CD8-positive, alpha-beta memory T cell (primary cell): ENCODE data around the gene CTSW. TPM values are rescaled to one million over a fixed set of nuclear protein-coding genes. Genes with fewer than 3 reads are reported as not detected.

Source experiments
- CTCF ChIA-PET: fragments of 350-600 bp; sonication (Branson Sonifier 250); formaldehyde crosslinking; loops from one replicate; lab custom pipeline; 2021; ENCODE audit warnings: antibody characterized with exemption; lab: Charles Lee
- POLR2A ChIA-PET: fragments of 350-600 bp; sonication (Branson Sonifier 250); formaldehyde crosslinking; loops from one replicate; lab custom pipeline; 2021; ENCODE audit warnings: antibody characterized with exemption; lab: Charles Lee
- DNase-seq, 5 donors: peaks; one replicate each; pipeline versions ENCODE4 v3.0.0 to v3.0.0-alpha.2; 2020 to 2022; ENCODE audit warnings: mixed read lengths in 1 of 5
- H3K27ac ChIP-seq: one replicate; pipeline ENCODE4 v1.7.0; 2013; ENCODE audit warnings: low read depth, mild to moderate bottlenecking, low read length, moderate library complexity
- H3K27me3 ChIP-seq: 2 replicates; pipeline ENCODE4 v1.7.0; 2013; ENCODE audit warnings: low read length, mild to moderate bottlenecking; ENCODE audit not compliant: insufficient read depth, poor library complexity, severe bottlenecking
- H3K36me3 ChIP-seq: 2 replicates; pipeline ENCODE4 v1.7.0; 2013; ENCODE audit warnings: mild to moderate bottlenecking, low read length, moderate library complexity; ENCODE audit not compliant: insufficient read depth
- H3K4me1 ChIP-seq: 2 replicates; pipeline ENCODE4 v1.7.0; 2013; ENCODE audit warnings: mild to moderate bottlenecking, low read length, moderate library complexity; ENCODE audit not compliant: insufficient read depth
- H3K4me3 ChIP-seq: 2 replicates; pipeline ENCODE4 v1.7.0; 2013; ENCODE audit warnings: mild to moderate bottlenecking, low read length
- H3K9me3 ChIP-seq: 2 replicates; pipeline ENCODE4 v1.7.0; 2013; ENCODE audit warnings: mild to moderate bottlenecking, low read length
- H3K27ac Mint-ChIP-seq, 8 donors: one replicate each; pipeline ENCODE4 v1.8.0; 2020 to 2021; ENCODE audit warnings: mixed read lengths in 8 of 8, mild to moderate bottlenecking in 6 of 8, inconsistent platforms in 3 of 8, moderate library complexity in 3 of 8
- H3K27me3 Mint-ChIP-seq, 2 donors: one replicate each; pipeline ENCODE4 v1.8.0; 2020 to 2021; ENCODE audit warnings: mixed read lengths in 2 of 2, mild to moderate bottlenecking in 1 of 2, moderate library complexity in 1 of 2
- H3K36me3 Mint-ChIP-seq, 3 donors: one replicate each; pipeline ENCODE4 v1.8.0; 2020 to 2021; ENCODE audit warnings: mixed read lengths in 3 of 3, inconsistent platforms in 1 of 3, mild to moderate bottlenecking in 1 of 3
- H3K4me1 Mint-ChIP-seq, 3 donors: one replicate each; pipeline ENCODE4 v1.8.0; 2020 to 2021; ENCODE audit warnings: mixed read lengths in 3 of 3, inconsistent platforms in 1 of 3, mild to moderate bottlenecking in 1 of 3
- H3K4me3 Mint-ChIP-seq, 7 donors: one replicate each; pipeline ENCODE4 v1.8.0; 2020 to 2021; ENCODE audit warnings: mixed read lengths in 7 of 7, mild to moderate bottlenecking in 6 of 7, moderate library complexity in 4 of 7, inconsistent platforms in 2 of 7
- H3K9me3 Mint-ChIP-seq, 5 donors: one replicate each; pipeline ENCODE4 v1.8.0; 2020 to 2022; ENCODE audit warnings: mixed read lengths in 5 of 5, mild to moderate bottlenecking in 3 of 5, moderate library complexity in 2 of 5, inconsistent platforms in 1 of 5
- polyA plus RNA-seq: library from polyadenylated mRNA; unstranded; fragments of 300-500 nt; fragmentation: Illumina TruSeq; gene quantifications from one replicate; pipeline ENCODE4 v1.2.3, GENCODE V29; 2021
- total RNA-seq, 2 experiments: library from RNA; stranded (reverse); gene quantifications; one replicate each; pipeline ENCODE4 v1.2.3, GENCODE V29; 2021

Gene CTSW
- total and polyA plus RNA-seq, 3 experiments from 2014 or later: 40.9 to 1,046 (median 44.3) TPM

GRCh38 chr11:65870307-65870658, 9.4 kb upstream of the CTSW start:
- ChIA-PET POLR2A (interaction anchor here (0.9 to 5.2 kb wide), 2 partner anchors 11 to 182 kb away, joined by 3 to 39 read pairs; partner anchors contain the start of genes CFL1, MUS81 and SF3B2), CTCF (interaction anchor here (7.7 to 24.5 kb wide), 2 partner anchors 10 to 18 kb away, joined by 87 to 560 read pairs; partner anchors contain the start of genes CCDC85B, CFL1, CTSW and FIBP)
- peak overlapping the region in 4 of 8 donors; percentile 12 to 68 (median 42) for H3K27ac Mint-ChIP-seq
- Histone ChIP-seq H3K36me3 (peaks cover 3% of the 10 kb centered on the region), H3K27me3 (no peaks in the 10 kb centered on the region), H3K9me3 (no peaks in the 10 kb centered on the region), H3K27ac (no peak overlapping the region), H3K4me1 (peaks cover 26% of the 10 kb centered on the region), H3K4me3 (no peak overlapping the region)
- no peak for DNase-seq
- no peaks in the 10 kb centered on the region for H3K27me3 Mint-ChIP-seq
- peaks cover 0 to 21% (median 0%) of the 10 kb centered on the region in 3 donors for H3K36me3 Mint-ChIP-seq
- H3K4me1 Mint-ChIP-seq: peaks cover 18 to 42% (median 23%) of the 10 kb centered on the region in 3 donors
- peak overlapping the region in 2 of 7 donors; percentile 6 to 61 for H3K4me3 Mint-ChIP-seq
- no peaks in the 10 kb centered on the region for H3K9me3 Mint-ChIP-seq

DNA sequence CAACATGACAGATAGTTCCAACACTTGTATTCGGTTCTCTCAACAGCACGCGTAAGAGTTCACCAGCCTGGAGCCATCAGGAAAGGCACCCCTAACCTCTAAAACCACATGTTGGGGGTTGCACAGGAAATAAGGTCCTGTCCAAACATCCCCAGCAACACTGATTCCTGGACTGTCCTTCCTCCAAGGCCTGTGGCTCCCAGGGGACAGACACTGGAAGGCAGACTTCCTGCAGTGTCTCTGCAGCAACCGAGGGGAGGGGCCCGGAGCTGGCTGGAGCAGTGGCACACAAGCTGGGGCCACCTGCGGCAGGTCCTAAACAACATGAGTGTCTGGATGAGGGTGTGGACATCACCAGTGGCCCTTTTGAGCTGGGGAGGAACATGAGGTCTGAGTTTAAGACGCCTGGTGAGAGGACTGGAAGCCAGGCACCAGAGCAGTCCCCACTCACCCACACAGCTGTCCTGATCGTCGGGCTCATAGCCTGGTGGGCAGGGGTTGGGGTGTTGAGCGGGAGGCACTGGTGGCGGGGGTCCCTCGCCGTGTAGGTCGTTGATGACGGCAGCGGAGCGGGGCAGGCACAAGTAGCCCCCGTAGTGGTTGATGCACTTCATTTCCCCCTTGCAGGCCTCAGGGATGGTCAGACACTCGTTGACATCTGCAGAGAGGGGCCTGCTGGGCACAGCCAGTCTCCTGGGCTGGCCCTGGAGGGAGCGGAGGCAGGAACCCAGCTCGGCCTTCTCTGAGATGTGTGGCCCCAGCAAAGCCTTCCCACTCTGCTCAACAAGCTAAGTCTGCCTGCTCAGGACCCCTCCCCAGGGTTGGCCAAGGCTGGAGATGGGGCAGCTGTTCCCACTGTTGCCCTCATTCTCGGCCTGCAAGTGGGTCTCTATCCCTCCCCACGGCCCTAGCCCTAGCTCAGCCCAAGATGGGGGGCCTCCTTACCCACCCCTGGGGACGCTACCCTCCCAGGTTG, 8.6 kb upstream of the CTSW start:
- Histone ChIP-seq H3K4me1 (peaks cover 26% of the 10 kb centered on the region), H3K27ac (no peak overlapping the region), H3K9me3 (no peaks in the 10 kb centered on the region), H3K36me3 (no peaks in the 10 kb centered on the region), H3K27me3 (no peaks in the 10 kb centered on the region), H3K4me3 (no peak overlapping the region)
- Mint-ChIP-seq H3K9me3 (no peaks in the 10 kb centered on the region), H3K4me1 (peaks cover 18 to 42% (median 23%) of the 10 kb centered on the region in 3 donors), H3K27ac (peak overlapping the region in 6 of 8 donors; percentile 12 to 84 (median 60)), H3K4me3 (peak overlapping the region in 6 of 7 donors; percentile 11 to 61 (median 24)), H3K36me3 (peaks cover 0 to 14% (median 0%) of the 10 kb centered on the region in 3 donors), H3K27me3 (no peaks in the 10 kb centered on the region)
- DNase-seq: no peak
- ChIA-PET POLR2A (interaction anchor here (0.5 to 5.2 kb wide), 4 partner anchors 12 to 89 kb away, joined by 3 to 39 read pairs (median 5); partner anchors contain the start of genes CCDC85B, CFL1, FIBP and MUS81), CTCF (interaction anchor here (0.7 to 24.5 kb wide), 5 partner anchors 11 to 121 kb away, joined by 3 to 560 read pairs (median 3); partner anchors contain the start of genes CCDC85B, CFL1, CTSW and FIBP)

DNA sequence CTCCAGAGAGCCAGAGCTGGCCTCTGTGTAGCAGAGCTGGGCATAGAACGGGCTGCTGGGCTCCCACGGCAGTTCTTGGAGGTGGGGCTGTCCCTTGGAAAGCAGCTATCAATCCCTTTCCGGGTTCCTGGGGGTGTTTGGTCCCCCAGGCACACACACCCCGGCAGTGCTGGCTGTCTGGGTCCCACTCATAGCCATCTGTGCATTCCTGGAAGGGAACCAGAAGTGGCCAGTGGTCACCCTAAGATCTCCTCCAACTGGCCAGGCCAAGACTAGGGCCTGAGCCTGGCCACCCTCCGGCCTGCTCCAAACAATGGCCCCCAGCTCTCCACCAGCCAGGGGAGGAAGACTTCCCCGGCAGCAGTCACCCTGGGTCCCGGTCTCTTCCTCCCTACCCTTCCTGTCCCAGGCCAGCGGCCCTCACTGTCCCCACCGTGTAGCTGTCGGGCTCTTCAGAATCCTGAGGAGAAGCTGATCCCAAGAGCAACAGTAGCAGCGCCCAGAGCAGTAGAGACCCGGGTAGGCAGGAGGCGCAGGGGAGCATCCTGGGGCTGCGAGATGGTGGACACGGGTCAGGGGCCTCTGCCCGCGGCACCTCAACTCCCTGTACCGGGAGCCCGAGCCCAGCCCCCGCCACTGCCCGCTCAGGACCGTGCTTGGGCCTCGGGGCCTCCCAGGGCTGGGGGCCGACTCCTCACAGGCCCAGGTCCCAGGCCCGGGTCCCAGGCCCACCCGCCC, 7.7 kb upstream of the CTSW start:
- ChIA-PET CTCF (interaction anchor here (0.7 to 24.5 kb wide), 5 partner anchors 12 to 120 kb away, joined by 3 to 560 read pairs (median 3); partner anchors contain the start of genes CCDC85B, CFL1, CTSW and FIBP), POLR2A (interaction anchor here (0.5 to 5.2 kb wide), 4 partner anchors 13 to 88 kb away, joined by 3 to 39 read pairs (median 5); partner anchors contain the start of genes CCDC85B, CFL1, FIBP and MUS81)
- no peaks in the 10 kb centered on the region for H3K9me3 Mint-ChIP-seq

GRCh38 chr11:65872586-65873317, 6.9 kb upstream of the CTSW start, which contains the start of gene EFEMP2:
Gene EFEMP2, minus strand, starts transcription at chr11:65872800. Its CDS starts 446 bp downstream, at chr11:65872354.
- Mint-ChIP-seq H3K27me3 (peaks cover 0 to 3% of the 10 kb centered on the region in 2 donors), H3K9me3 (no peaks in the 10 kb centered on the region), H3K4me1 (peaks cover 18 to 42% (median 27%) of the 10 kb centered on the region in 3 donors), H3K36me3 (peaks cover 0 to under 1% (median 0%) of the 10 kb centered on the region in 3 donors), H3K27ac (peak within 1 kb of the TSS; percentile 80 to 99 (median 94)), H3K4me3 (peak within 1 kb of the TSS; percentile 81 to 93 (median 88))
- no peaks in the 10 kb centered on the region for H3K36me3 ChIP-seq
- peak within 1 kb of the TSS; percentile 82 for H3K4me3 ChIP-seq
- no peak for DNase-seq
- H3K9me3 ChIP-seq: no peaks in the 10 kb centered on the region
- ChIA-PET CTCF (interaction anchor here (1.5 to 24.5 kb wide), 3 partner anchors 13 to 93 kb away, joined by 5 to 560 read pairs (median 87); partner anchors contain the start of genes AP5B1, CCDC85B, CFL1 and CTSW), POLR2A (interaction anchor here (1.3 to 5.2 kb wide), 5 partner anchors 12 to 18 kb away, joined by 4 to 39 read pairs (median 8); partner anchors contain the start of genes CCDC85B, CFL1, FIBP and MUS81)
- H3K27me3 ChIP-seq: no peaks in the 10 kb centered on the region
- peak within 1 kb of the TSS; percentile 76 for H3K27ac ChIP-seq
- peaks cover 24% of the 10 kb centered on the region for H3K4me1 ChIP-seq

More for the DNA sequence above, 7.7 kb upstream of the CTSW start:
- no peaks in the 10 kb centered on the region for H3K9me3 ChIP-seq
- Mint-ChIP-seq H3K36me3 (peaks cover 0 to 7% (median 0%) of the 10 kb centered on the region in 3 donors), H3K4me3 (peak overlapping the region in 6 of 7 donors; percentile 19 to 54 (median 46)), H3K27me3 (peaks cover 0 to 3% of the 10 kb centered on the region in 2 donors), H3K4me1 (peaks cover 18 to 42% (median 23%) of the 10 kb centered on the region in 3 donors), H3K27ac (peak overlapping the region in 2 of 8 donors; percentile 57 to 72)
- H3K4me1 ChIP-seq: peaks cover 26% of the 10 kb centered on the region
- H3K27ac ChIP-seq: no peak overlapping the region
- no peak overlapping the region for H3K4me3 ChIP-seq
- no peak for DNase-seq
- no peaks in the 10 kb centered on the region for H3K27me3 ChIP-seq
- no peaks in the 10 kb centered on the region for H3K36me3 ChIP-seq

DNA sequence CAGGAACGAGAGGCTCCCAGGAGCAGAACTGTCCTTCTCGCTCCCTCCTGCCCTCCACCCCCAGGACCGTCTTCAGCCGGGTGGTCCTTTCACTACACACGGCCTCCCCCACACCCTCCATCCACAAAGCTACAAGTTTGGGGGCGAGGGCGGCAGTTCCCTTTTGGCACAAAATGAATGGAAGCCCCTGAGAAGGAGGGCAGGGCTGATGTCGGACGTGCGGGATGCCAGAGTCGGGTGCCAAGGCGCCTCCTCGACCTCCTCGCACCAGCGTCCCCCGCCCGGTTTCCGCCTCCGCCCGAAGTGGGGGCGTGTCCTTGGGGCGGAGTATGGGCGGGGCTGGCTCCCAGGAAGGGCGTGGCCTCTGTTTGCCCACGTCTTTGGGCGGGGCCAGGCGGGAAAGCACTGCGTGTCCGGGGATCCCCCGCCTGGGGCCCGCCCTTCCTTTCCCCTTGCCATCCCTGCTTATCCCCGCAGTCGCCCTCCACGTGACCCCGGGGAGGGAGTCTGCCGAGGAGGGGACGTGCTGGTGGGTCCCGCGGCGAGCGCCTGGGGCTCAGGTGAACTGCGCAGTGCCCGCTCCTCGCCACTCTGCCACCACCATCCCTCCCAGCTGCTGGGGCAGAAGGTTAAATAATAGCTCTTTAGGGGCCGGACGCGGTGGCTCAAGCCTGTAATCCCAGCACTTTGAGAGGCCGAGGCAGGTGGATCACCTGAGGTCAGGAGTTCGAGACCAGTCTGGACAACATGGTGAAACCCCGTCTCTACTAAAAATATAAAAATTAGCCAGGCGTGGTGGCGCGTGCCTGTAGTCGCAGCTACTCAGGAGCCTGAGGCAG, 6.1 kb upstream of the CTSW start:
- peaks cover 28% of the 10 kb centered on the region for H3K4me1 ChIP-seq
- H3K27me3 Mint-ChIP-seq: peaks cover 0 to 3% of the 10 kb centered on the region in 2 donors
- DNase-seq: peak; percentile 94 to 98 (median 96)
- H3K9me3 Mint-ChIP-seq: no peaks in the 10 kb centered on the region
- ChIA-PET POLR2A (interaction anchor here (1.0 to 2.3 kb wide), 9 partner anchors 11 to 499 kb away, joined by 3 to 13 read pairs (median 4); partner anchors contain the start of genes CCDC85B, FIBP, MUS81 and SNX32), CTCF (interaction anchor here (0.9 to 24.5 kb wide), 6 partner anchors 14 to 194 kb away, joined by 3 to 560 read pairs (median 4); partner anchors contain the start of genes AP5B1, CCDC85B, CFL1 and CTSW)
- H3K4me3 Mint-ChIP-seq: peak overlapping the region; percentile 81 to 93 (median 88)
- peak overlapping the region; percentile 80 to 99 (median 92) for H3K27ac Mint-ChIP-seq
- no peaks in the 10 kb centered on the region for H3K27me3 ChIP-seq
- H3K27ac ChIP-seq: peak overlapping the region; percentile 76
- no peaks in the 10 kb centered on the region for H3K9me3 ChIP-seq
- H3K4me1 Mint-ChIP-seq: peaks cover 23 to 49% (median 32%) of the 10 kb centered on the region in 3 donors
- H3K36me3 ChIP-seq: no peaks in the 10 kb centered on the region
- H3K4me3 ChIP-seq: peak overlapping the region; percentile 82
- H3K36me3 Mint-ChIP-seq: no peaks in the 10 kb centered on the region

DNA sequence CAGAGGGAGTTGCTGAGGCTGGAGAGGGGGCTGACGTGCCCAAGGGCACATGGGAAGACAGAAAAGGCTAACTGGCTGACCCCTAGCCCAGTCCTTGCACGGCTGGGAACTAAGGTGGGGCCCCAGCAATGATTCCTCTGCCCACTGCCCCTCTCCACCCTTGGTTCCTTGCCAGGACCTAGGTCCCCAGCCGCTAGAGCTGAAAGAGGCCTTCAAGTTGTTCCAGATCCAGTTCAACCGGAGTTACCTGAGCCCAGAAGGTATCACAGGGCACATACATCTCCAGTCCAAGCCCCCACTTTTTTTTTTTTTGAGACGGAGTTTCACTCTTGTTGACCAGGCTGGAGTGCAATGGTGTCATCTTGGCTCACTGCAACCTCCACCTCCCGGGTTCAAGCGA, 390 bp downstream of the CTSW start:
- Mint-ChIP-seq H3K4me1 (peaks cover 44 to 56% (median 46%) of the 10 kb centered on the region in 3 donors), H3K27me3 (peaks cover 0 to 3% of the 10 kb centered on the region in 2 donors), H3K27ac (peak overlapping the region; percentile 85 to 98 (median 93)), H3K9me3 (no peaks in the 10 kb centered on the region), H3K4me3 (peak overlapping the region; percentile 84 to 92 (median 89)), H3K36me3 (peaks cover 0 to 31% (median 0%) of the 10 kb centered on the region in 3 donors)
- CTCF ChIA-PET: interaction anchor here (21.9 to 24.5 kb wide), 2 partner anchors 8 to 11 kb away, joined by 560 read pairs; partner anchors contain the start of genes CCDC85B, CFL1, CTSW and EFEMP2
- Histone ChIP-seq H3K9me3 (no peaks in the 10 kb centered on the region), H3K4me1 (peaks cover 44% of the 10 kb centered on the region), H3K27ac (peak overlapping the region; percentile 64), H3K4me3 (peak overlapping the region; percentile 73), H3K36me3 (peaks cover 17% of the 10 kb centered on the region), H3K27me3 (no peaks in the 10 kb centered on the region)
- POLR2A ChIA-PET: interaction anchor here (1.2 to 1.7 kb wide), 2 partner anchors 10 to 24 kb away, joined by 3 to 7 read pairs; partner anchors contain the start of gene CCDC85B
- no peak for DNase-seq
